Measurements from ENCODE around the gene ACOD1.
"Not testable (repeated sequence)": the region's sequence is repeated elsewhere in the genome, so short reads cannot be mapped to it uniquely, and the experiment has no call there.

The ACOD1 gene

DNA sequence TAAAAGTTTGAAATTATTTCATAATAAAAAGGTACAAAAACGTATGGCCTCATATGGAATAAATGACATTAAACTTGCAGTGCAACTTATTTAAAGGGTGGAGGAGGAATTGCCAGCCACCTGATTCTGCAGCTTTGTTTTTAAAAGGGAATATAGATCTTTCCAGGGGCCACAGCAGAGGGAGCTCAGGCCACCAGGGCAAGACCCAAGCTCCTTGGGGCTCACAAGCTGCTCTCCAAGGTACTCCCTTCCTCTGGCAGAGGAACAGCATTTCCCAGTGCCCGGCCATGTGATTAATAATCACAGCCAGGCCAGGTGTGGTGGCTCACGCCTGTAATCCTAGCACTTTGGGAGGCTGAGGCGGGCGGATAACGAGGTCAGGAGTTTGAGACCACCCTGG lies 6.2 kb downstream of the ACOD1 start:
- DNase-seq: no peak

DNA sequence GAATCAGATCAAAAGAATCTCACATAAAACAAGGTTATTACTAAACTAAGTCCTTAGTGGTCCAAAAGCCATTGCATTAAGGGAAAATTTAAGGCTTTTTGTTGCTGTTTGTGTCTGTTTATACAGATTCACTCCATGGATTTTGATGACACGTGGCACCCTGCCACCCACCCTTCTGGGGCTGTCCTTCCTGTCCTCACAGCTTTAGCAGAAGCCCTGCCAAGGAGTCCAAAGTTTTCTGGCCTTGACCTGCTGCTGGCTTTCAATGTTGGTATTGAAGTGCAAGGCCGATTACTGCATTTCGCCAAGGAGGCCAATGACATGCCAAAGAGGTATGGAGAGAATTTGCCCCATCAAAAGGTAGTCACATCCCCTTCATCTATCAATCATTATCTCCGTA lies 6.9 kb downstream of the ACOD1 start:
- no peak for DNase-seq

- no peak for DNase-seq
These were observed 7.3 kb downstream of the ACOD1 start for GRCh38 chr13:76955661-76956060.

DNA sequence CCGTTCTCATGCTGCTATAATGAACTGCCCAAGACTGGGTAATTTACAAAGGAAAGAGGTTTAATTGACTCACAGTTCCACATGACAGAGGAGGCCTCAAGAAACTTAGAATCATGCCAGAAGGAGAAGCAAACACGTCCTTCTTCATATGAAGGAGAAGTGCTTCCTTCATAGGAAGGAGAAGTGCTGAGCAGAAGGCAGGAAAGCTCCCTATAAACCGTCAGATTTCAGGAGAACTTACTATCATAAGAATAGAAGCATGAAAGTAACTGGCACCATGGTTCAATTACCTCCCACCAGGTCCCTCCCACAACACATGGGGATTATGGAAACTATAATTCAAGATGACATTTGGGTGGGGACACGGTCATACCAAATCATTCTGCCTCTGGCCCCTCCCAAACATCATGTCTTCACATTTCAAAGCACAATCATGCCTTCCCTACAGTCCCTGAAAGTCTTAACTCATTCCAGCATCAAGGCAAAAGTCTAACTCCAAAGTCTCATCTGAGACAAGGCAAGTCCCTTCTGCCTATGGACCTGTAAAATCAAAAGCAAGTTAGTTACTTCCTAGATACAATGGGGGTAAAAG lies 10.6 kb downstream of the ACOD1 start:
- no peak for DNase-seq

- not testable (repeated sequence) for DNase-seq
These were observed 11.4 kb downstream of the ACOD1 start for GRCh38 chr13:76959734-76960133.

DNA sequence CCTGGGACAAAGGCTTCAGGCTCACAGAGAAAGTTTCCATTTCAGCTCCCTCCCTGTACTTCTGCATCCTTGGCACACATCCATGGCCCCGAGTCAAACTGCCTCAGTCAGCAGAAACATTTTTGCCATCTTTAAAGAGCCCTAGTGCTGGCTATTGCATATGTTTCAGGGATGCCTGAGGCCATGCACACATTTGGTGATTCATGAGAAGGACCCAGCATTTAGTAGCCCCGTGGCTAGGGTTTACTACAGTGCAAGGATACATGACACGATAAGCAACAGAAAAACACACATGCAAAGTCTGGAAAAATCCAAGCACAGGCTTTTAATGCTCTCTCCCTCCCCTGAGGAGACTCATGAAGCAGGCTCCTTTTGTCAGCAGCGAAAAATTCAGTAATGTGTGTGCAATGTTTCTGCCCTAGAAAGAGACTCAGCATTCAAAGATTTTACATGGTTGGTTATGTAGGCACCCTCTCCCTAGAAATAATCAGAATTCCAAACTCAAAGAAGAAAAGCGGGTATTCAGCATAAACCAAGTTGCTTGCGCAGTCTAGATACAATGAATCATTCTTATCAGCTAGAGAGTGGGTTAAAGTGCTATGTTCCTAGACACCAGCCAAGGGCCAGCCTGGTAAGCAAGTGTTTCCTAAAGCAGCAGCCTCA lies 17.6 kb downstream of the ACOD1 start:
- no peak for DNase-seq

DNA sequence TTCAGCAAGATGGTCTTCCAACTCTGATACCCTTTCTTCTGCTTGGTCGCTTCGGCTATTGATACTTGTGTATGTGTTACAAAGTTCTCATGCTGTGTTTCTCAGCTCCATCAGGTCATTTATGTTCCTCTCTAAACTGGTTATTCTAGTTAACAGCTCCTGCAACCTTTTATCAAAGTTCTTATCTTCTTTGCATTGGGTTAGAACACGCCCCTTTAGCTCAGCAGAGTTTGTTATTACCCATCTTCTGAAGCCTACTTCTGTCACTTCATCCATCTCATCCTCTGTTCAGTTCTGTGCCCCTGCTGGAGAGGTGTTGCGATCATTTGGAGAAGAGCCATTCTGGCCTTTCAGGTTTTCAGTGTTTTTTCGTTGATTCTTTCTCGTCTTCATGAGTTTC lies 18.7 kb downstream of the ACOD1 start:
- no peak for DNase-seq

GRCh38 chr13:76968041-76968440 lies 19.7 kb downstream of the ACOD1 start:
- no peak for DNase-seq

DNA sequence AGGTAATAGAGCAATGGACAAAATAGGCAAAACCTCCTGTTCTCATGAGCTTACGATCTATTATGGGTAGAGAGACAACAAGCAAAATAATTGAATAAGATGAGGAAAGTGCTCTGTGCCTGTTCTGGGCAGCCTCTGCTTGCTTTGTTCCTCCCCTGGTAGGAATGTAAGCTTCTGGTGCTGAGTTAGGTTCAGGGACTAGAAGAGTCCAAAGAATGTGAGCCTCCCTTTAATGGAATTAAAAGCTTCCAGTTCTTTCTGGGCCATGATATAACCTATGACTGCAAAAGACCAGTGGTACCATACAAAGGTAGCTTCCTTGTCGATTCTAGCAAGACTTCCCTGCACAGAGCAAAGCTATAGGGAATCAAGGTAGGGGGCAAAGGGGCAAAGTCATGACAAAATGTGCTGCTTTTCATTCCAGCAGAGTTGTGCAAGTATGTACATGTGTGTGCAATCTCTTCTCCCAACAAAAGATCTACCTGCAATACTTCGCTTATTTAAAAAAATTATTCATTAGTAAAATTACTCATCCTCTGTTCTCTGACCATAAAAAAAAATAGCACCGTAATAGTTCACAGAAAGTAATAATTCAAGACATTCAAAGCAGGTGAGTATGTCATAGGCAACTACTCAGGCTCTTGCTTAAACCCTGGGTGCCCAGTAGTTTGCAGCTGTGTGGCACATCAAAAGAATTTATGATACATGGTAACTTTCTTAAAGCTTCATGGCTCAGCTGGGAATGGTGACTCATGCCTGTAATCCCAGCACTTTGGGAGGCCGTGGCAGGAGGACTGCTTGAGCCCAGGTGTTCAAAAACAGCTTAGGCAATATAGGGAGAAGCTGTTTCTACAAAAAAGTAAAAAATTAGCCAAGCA lies 21.4 kb downstream of the ACOD1 start:
- no peak for DNase-seq

- no peak for DNase-seq
These were observed 22.9 kb downstream of the ACOD1 start for GRCh38 chr13:76971215-76971614.

GRCh38 chr13:76971851-76972829 lies 23.8 kb downstream of the ACOD1 start:
- DNase-seq: no peak

DNA sequence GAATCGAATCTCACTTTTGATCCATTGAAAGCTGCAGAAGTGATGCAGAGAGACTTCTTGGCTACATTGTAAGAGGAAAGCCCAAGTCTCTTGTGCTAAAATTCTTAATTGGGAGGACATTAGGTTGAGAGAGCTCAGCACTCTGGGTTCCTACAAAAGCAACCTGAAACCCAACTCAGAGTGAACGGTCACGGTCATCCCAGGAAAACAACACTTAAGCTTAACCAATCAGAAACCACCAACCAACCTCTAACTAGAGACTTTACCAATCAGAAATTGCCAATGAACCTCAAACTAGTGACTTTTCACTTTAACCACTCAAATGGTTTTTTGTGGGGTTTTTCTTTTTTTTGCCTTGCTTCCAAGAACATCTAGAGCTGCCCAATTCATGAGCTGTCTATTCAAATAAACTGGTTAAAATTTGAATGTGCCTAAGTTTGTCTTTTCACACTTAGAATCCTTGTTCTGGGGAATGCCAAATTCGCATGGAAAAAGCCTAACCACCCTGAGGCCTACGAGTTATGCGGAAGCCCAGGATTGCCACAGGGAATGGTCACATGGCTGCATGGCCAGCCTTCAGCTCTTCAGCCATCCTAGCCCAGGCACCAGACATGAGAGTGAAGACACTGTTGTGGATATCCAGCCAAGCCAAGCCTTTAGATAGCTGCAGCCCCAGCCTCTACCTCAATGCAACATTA lies 25.8 kb downstream of the ACOD1 start:
- DNase-seq: no peak

DNA sequence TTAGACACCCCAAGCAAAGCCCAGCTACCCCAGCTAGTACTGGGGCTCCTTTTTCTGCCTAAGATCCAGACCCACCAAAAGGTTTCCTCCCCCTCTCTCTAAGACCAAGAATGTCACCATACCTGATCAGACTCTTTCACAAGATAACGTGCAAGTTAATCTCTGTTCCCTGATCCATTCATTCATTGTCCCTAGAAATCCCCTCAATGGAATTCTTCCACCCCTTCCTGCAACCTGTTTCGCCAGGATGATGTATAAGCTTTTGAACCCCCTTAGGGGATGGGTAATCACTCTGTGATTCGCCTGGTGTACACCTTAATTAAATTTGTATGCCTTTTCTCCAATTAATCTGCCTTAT lies 26.3 kb downstream of the ACOD1 start:
- no peak for DNase-seq

DNA sequence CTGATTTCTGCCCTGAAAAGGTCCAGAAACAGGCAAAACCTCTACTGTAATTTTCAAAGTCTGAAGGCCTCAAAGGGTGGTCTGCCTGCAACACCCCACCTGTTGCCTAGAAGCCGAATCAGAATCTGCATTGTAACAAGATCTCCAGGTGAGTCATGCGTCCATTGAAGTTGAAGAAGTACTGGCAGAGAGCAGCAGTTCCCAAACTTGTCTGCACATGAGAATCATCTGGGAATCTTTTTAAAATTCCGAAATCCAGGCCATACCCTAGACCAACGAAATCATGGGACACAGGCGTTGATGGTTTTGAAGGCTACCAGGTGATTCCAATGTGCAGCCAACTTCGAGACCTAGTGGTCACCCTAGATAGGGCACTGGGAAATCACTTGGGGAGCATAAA lies 27.6 kb downstream of the ACOD1 start:
- DNase-seq: no peak

GRCh38 chr13:76976490-76976889 lies 28.2 kb downstream of the ACOD1 start:
- no peak for DNase-seq

GRCh38 chr13:76976929-76977328 lies 28.6 kb downstream of the ACOD1 start:
- no peak for DNase-seq

DNA sequence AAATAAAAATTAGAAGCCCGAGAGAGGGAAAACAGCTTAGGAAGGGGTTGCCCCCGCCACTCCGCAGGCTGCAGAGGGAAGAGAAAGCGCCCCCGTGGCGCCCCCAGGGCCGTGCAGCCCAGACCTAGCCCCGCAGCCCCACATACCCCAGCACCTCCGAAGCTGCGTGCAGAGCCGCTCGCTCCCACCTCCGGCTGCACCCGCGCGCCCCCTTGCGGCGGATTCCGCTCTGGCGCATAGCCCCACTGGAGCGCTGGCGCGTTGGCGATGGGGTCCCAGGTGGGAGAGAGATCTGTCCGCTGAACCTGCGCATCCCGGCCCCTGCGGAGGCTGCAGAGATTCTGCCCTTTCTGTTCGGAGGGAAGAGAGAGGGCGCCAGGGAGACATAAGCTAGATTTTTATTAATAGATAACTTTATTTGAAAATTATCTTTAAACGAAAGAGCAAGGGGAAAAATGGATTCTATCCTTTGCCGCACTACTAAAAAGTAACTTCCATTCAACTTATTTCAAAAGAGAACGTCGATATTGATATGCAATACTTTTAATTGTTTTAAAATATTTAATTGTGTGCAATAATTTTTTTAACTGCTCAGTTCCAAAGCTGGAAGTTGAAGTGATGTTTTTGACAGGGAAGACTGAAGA lies 31.9 kb downstream of the ACOD1 start:
- DNase-seq: peak; percentile 90

DNA sequence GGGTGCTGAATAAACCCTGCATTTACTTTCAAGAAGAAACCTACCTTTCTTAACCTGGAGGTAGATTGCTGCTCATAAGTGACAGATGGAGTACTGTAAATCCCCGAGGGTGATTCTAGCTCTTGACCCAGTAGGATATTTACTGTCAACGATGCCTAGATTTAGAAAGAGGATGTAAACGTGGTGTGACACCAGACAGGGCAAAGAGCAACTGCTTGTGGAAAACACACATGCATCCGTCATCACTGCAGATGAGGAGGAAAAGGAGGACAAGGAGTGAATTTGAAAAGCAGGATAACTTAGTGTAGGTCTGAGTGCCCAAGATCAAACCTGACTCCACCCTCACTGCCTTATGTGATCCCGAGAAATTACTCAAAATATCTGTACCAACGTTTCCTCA lies 33.8 kb downstream of the ACOD1 start:
- DNase-seq: no peak

GRCh38 chr13:76983676-76984075 lies 35.4 kb downstream of the ACOD1 start:
- DNase-seq: no peak

GRCh38 chr13:76991432-76991795 lies 43.1 kb downstream of the ACOD1 start:
- peak; percentile 38 for DNase-seq

- DNase-seq: peak; percentile 91
These were observed 43.7 kb downstream of the ACOD1 start, which contains the start of gene CLN5 for GRCh38 chr13:76991796-76992547. TSS of gene CLN5 (plus strand) at chr13:76992081. CDS start at chr13:76992099, 18 bp downstream.
